ENCODE data around the gene DGKG.

GRCh38 chr3:186169379-186169778, 192.7 kb downstream of the DGKG start:
- TF ChIP-seq, protein P1, sequence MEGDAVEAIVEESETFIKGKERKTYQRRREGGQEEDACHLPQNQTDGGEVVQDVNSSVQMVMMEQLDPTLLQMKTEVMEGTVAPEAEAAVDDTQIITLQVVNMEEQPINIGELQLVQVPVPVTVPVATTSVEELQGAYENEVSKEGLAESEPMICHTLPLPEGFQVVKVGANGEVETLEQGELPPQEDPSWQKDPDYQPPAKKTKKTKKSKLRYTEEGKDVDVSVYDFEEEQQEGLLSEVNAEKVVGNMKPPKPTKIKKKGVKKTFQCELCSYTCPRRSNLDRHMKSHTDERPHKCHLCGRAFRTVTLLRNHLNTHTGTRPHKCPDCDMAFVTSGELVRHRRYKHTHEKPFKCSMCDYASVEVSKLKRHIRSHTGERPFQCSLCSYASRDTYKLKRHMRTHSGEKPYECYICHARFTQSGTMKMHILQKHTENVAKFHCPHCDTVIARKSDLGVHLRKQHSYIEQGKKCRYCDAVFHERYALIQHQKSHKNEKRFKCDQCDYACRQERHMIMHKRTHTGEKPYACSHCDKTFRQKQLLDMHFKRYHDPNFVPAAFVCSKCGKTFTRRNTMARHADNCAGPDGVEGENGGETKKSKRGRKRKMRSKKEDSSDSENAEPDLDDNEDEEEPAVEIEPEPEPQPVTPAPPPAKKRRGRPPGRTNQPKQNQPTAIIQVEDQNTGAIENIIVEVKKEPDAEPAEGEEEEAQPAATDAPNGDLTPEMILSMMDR (IDR thresholded peaks at IDR 0.05) = no peak
- TF ChIP-seq POLR2A (IDR thresholded peaks at IDR 0.05) = no peak

Measured in testis (tissue), 2 donors.